HEK293 (cell line): ENCODE data around the gene KCTD10.

Experiments used
- CTCF ChIP-seq: fragments of 450-650 bp; formaldehyde crosslinking; IDR thresholded peaks from 2 replicates; pipeline ENCODE4 v1.5.1; 2016; ENCODE audit warnings: missing biosample characterization, missing genetic modification characterization
- KLF16 ChIP-seq: fragments of 450-650 bp; formaldehyde crosslinking; IDR thresholded peaks from 2 replicates; pipeline ENCODE4 v1.5.1; 2017; ENCODE audit warnings: missing biosample characterization, missing genetic modification characterization
- PRDM10 ChIP-seq: fragments of 450-650 bp; formaldehyde crosslinking; IDR thresholded peaks from 2 replicates; pipeline ENCODE4 v1.5.1; 2016; ENCODE audit warnings: missing biosample characterization, missing genetic modification characterization
- TRIM28 ChIP-seq: IDR thresholded peaks from 2 replicates; pipeline ENCODE4 v1.6.1; 2011; ENCODE audit warnings: low read length, control low read depth, borderline replicate concordance
- ZBTB1 ChIP-seq: fragments of 450-650 bp; formaldehyde crosslinking; IDR thresholded peaks from 2 replicates; pipeline ENCODE4 v1.5.1; 2016; ENCODE audit warnings: missing biosample characterization, missing genetic modification characterization
- ZNF157 ChIP-seq: fragments of 450-650 bp; formaldehyde crosslinking; IDR thresholded peaks from 2 replicates; pipeline ENCODE4 v1.5.1; 2016; ENCODE audit warnings: missing biosample characterization, missing genetic modification characterization
- ZNF175 ChIP-seq: fragments of 450-650 bp; formaldehyde crosslinking; IDR thresholded peaks from 2 replicates; pipeline ENCODE4 v1.5.1; 2016; ENCODE audit warnings: missing biosample characterization, missing genetic modification characterization
- ZNF202 ChIP-seq: fragments of 450-650 bp; formaldehyde crosslinking; IDR thresholded peaks from 2 replicates; pipeline ENCODE4 v1.5.1; 2016; ENCODE audit warnings: missing biosample characterization, missing genetic modification characterization, borderline replicate concordance
- ZNF274 ChIP-seq, 2 experiments: fragments of 200-500 bp in 1 of 2; fragments of 450-650 bp in 1 of 2; sonication (Bioruptor generic) in 1 of 2; formaldehyde crosslinking in 1 of 2; IDR thresholded peaks; 2 replicates each; pipeline versions ENCODE4 v1.5.1 to v1.6.1; 2014 to 2016; ENCODE audit warnings: borderline replicate concordance in 1 of 2, inconsistent platforms in 1 of 2, low read length in 1 of 2, missing biosample characterization in 1 of 2, missing genetic modification characterization in 1 of 2
- ZNF391 ChIP-seq: fragments of 450-650 bp; formaldehyde crosslinking; IDR thresholded peaks from 2 replicates; pipeline ENCODE4 v1.5.1; 2016; ENCODE audit warnings: low read depth, missing biosample characterization, missing genetic modification characterization, borderline replicate concordance
- ZNF600 ChIP-seq: fragments of 450-650 bp; formaldehyde crosslinking; IDR thresholded peaks from 2 replicates; pipeline ENCODE4 v1.5.1; 2016; ENCODE audit warnings: missing biosample characterization, missing genetic modification characterization
- ZNF776 ChIP-seq: fragments of 450-650 bp; formaldehyde crosslinking; IDR thresholded peaks from 2 replicates; pipeline ENCODE4 v1.5.0; 2017; ENCODE audit warnings: missing biosample characterization, missing genetic modification characterization, borderline replicate concordance

DNA sequence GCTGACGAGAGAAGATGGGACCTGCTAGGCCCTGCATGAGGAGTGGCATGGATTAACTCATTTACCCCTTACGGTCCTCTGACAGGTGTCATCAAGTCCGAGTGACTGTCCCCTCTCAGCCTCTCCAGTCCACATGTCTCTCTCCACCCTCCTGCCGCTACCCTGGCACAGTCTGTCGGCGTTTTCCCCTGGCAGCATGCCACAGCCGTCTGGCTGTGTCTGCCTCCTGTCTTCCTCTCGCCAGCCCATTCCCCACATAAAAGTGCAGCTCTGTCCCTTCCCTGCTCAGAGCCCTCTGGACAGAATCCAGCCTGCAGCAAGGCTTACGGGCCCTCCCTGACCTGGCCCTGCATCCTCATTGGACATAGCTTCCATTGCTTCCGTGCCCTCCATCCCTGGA lies 46.0 kb upstream of the KCTD10 start:
- TF ChIP-seq TRIM28, result no peak
- no peak for TF ChIP-seq CTCF (tag by site-specific recombination)
- no peak for TF ChIP-seq PRDM10 (tag by site-specific recombination)
- TF ChIP-seq ZBTB1, result no peak
- TF ChIP-seq ZNF600, result no peak
- TF ChIP-seq ZNF202 (tag by site-specific recombination), result no peak
- no peak for TF ChIP-seq ZNF274 (IDR thresholded peaks at IDR 0.05; ENCODE audit: low read length)
- TF ChIP-seq ZNF274 (tag by site-specific recombination; IDR thresholded peaks at IDR 0.05; ENCODE audit: borderline replicate concordance), result no peak
- no peak for TF ChIP-seq ZNF175
- TF ChIP-seq ZNF157 (tag by site-specific recombination), result no peak
- no peak for TF ChIP-seq KLF16 (tag by site-specific recombination)
- no peak for TF ChIP-seq ZNF776 (tag by site-specific recombination)
- no peak for TF ChIP-seq ZNF391
